ENCODE data around the gene CFAP46. TPM values are rescaled to one million over a fixed set of nuclear protein-coding genes. Genes with fewer than 3 reads are reported as not detected.
"Not testable (repeated sequence)": the region's sequence is repeated elsewhere in the genome, so short reads cannot be mapped to it uniquely, and the experiment has no call there.

Gene CFAP46
- total and polyA plus RNA-seq, 10 of the 15 experiments (the other 5 are each of a cell fraction or from before 2014, with no cell fraction given): 0.01 to 0.18 (median 0.03) TPM; not detected in 7

GRCh38 chr10:132793213-132793612 is 149.2 kb downstream of the CFAP46 start (continued):
- no peak for TF ChIP-seq ZBTB11 (CRISPR knock-in tag; IDR thresholded peaks at IDR 0.05)
- TF ChIP-seq ZNF217 (IDR thresholded peaks at IDR 0.05): no peak

- POLR2A ChIA-PET: no interaction called here
Measured at GRCh38 chr10:132792796-132793195, 149.6 kb downstream of the CFAP46 start.

GRCh38 chr10:132792099-132792498 is 150.3 kb downstream of the CFAP46 start:
- WGBS (ENCODE audit: insufficient coverage, insufficient replicate concordance, low lambda C conversion rate, missing lambda C conversion rate): 88% methylated on average over 22 of the region's 33 CpGs
- CTCF ChIA-PET; H3K9me3 ChIP-seq (replicated peaks; ENCODE audit: control insufficient read depth, insufficient read depth, low read length); H3K4me1 ChIP-seq (ENCODE audit: control insufficient read depth, insufficient read depth, low read length); H3K79me2 ChIP-seq (ENCODE audit: control insufficient read depth, insufficient read depth, low read length); BruUV-seq (replicated peaks); RAD21 ChIA-PET (ENCODE audit: unreplicated experiment); intact Hi-C loops (cut with micrococcal nuclease; ENCODE audit: unreplicated experiment); SMC1A ChIA-PET (ENCODE audit: uncharacterized antibody, unreplicated experiment); H3K4me2 ChIP-seq (ENCODE audit: control insufficient read depth, insufficient read depth); H3K4me3 ChIP-seq; H3K9ac ChIP-seq (ENCODE audit: control insufficient read depth, insufficient read depth, low read length); DNase-seq (ENCODE audit: low read depth, low spot score); H2AFZ ChIP-seq (ENCODE audit: control insufficient read depth, low read depth, low read length); H3K36me3 ChIP-seq (ENCODE audit: control insufficient read depth in 2 of 2, insufficient read depth in 2 of 2, low read length in 1 of 2); ATAC-seq; FAIRE-seq; in situ Hi-C loops (cut with MboI); POLR2A ChIA-PET; H3K27me3 ChIP-seq (replicated peaks in 1 of 2; ENCODE audit: control insufficient read depth in 2 of 2, insufficient read depth in 2 of 2, low read length in 1 of 2); H3K27ac ChIP-seq (ENCODE audit: control insufficient read depth, insufficient read depth); H4K20me1 ChIP-seq (ENCODE audit: control insufficient read depth, insufficient read depth): not testable (repeated sequence)

More at GRCh38 chr10:132792796-132793195, 149.6 kb downstream of the CFAP46 start:
- H3K79me2 ChIP-seq (ENCODE audit: control insufficient read depth, insufficient read depth, low read length): no peaks in the 10 kb centered on the region
- ChIA-PET SMC1A (ENCODE audit: uncharacterized antibody, unreplicated experiment) (no interaction called here), RAD21 (ENCODE audit: unreplicated experiment) (no interaction called here), CTCF (no interaction called here)
- in situ Hi-C loops (cut with MboI) (no loop called here), intact Hi-C loops (cut with micrococcal nuclease; ENCODE audit: unreplicated experiment) (no loop called here)
- DNase-seq (ENCODE audit: low read depth, low spot score): no peak
- no peak overlapping the region for H3K4me2 ChIP-seq (ENCODE audit: control insufficient read depth, insufficient read depth)
- no peak for ATAC-seq
- no peaks in the 10 kb centered on the region for H3K27me3 ChIP-seq (replicated peaks in 1 of 2; ENCODE audit: control insufficient read depth in 2 of 2, insufficient read depth in 2 of 2, low read length in 1 of 2)
- no peaks in the 10 kb centered on the region for H3K36me3 ChIP-seq (ENCODE audit: control insufficient read depth in 2 of 2, insufficient read depth in 2 of 2, low read length in 1 of 2)
- no peak for FAIRE-seq
- H3K4me1 ChIP-seq (ENCODE audit: control insufficient read depth, insufficient read depth, low read length): no peaks in the 10 kb centered on the region
- no peaks in the 10 kb centered on the region for H3K9me3 ChIP-seq (replicated peaks; ENCODE audit: control insufficient read depth, insufficient read depth, low read length)
- H4K20me1 ChIP-seq (ENCODE audit: control insufficient read depth, insufficient read depth): no peaks in the 10 kb centered on the region
- no peak overlapping the region for H2AFZ ChIP-seq (ENCODE audit: control insufficient read depth, low read depth, low read length)
- no peak for TF ChIP-seq MTA3 (IDR thresholded peaks at IDR 0.05; ENCODE audit: borderline replicate concordance, low read length)
- no peak overlapping the region for H3K27ac ChIP-seq (ENCODE audit: control insufficient read depth, insufficient read depth)
- H3K4me3 ChIP-seq: no peak overlapping the region
- no peak overlapping the region for H3K9ac ChIP-seq (ENCODE audit: control insufficient read depth, insufficient read depth, low read length)
- 64% methylated on average over 17 of the region's 17 CpGs for WGBS (ENCODE audit: insufficient coverage, insufficient replicate concordance, low lambda C conversion rate, missing lambda C conversion rate)
- BruUV-seq (replicated peaks): no TSS peak
